ENCODE results near the gene DNAJB14. TPM values are rescaled to one million over a fixed set of nuclear protein-coding genes. Genes with fewer than 3 reads are reported as not detected.
A peak's percentile ranks its signal among the peaks of the same experiment; 100 is the strongest.

The DNAJB14 gene
- total and polyA plus RNA-seq, 2 of the 13 experiments (the other 11 are each of a cell fraction or from before 2014, with no cell fraction given), result 9.1 to 38.1 TPM

DNA sequence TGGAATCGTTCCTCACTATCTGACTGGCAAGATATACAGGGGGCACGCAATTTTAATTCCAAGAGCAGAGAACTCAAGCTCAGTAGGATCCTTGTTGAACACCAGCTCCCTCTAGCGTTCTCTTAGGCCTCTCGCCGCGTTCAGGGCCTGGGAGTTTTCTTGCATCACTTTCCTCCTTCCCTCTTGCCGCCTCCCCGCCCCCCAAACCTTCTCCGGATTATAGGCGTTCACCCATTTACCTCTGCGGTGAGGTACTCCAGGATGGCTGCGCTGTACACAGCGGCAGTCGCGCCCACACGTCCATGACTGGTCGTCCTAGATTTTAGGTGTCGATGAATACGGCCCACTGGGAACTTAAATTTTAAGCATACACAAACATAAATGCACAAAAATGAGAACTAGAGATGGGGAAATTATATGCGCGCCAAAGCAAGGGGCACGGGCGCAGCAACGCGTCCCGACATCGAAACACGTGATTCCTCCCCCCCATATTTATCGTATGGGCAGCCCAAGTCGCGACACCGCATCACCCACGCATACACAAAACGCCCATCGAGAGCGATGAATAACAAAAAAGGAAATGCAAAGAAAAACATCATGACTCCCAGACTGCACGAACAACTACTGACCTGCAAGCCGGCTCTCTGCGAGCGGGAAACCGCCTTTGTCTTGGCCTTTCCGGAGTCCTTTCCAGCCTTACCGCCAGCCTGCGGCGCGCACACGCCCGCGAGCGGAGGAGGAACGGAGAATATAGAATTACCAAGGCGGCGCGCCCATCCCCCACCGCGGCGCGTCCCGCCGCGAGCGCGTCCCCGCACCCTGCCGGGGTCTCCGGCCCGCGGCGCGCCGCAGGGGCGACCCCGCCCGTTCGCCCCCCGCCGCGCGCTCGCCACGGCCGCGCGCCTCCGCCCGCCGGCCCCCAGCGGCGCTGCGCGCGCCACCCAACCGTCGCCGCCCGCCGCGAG is 2.9 kb upstream of the DNAJB14 start (continued):
- TF ChIP-seq, protein P1, sequence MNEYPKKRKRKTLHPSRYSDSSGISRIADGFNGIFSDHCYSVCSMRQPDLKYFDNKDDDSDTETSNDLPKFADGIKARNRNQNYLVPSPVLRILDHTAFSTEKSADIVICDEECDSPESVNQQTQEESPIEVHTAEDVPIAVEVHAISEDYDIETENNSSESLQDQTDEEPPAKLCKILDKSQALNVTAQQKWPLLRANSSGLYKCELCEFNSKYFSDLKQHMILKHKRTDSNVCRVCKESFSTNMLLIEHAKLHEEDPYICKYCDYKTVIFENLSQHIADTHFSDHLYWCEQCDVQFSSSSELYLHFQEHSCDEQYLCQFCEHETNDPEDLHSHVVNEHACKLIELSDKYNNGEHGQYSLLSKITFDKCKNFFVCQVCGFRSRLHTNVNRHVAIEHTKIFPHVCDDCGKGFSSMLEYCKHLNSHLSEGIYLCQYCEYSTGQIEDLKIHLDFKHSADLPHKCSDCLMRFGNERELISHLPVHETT (CRISPR knock-in tag; conservative IDR thresholded peaks at IDR 0.05), result no peak
- no peak for TF ChIP-seq TGIF2 (CRISPR knock-in tag; IDR thresholded peaks at IDR 0.05)
- TF ChIP-seq, protein P2, sequence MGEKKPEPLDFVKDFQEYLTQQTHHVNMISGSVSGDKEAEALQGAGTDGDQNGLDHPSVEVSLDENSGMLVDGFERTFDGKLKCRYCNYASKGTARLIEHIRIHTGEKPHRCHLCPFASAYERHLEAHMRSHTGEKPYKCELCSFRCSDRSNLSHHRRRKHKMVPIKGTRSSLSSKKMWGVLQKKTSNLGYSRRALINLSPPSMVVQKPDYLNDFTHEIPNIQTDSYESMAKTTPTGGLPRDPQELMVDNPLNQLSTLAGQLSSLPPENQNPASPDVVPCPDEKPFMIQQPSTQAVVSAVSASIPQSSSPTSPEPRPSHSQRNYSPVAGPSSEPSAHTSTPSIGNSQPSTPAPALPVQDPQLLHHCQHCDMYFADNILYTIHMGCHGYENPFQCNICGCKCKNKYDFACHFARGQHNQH (CRISPR knock-in tag; IDR thresholded peaks at IDR 0.05), result 0 out of 2 replicates have a peak, but pooled peaks have one; percentile 57
- no peak for TF ChIP-seq RARG (CRISPR knock-in tag; IDR thresholded peaks at IDR 0.05; ENCODE audit: low read depth)
- no peak for TF ChIP-seq ZBTB3 (CRISPR knock-in tag; IDR thresholded peaks at IDR 0.05; ENCODE audit: borderline replicate concordance, low read depth)
- TF ChIP-seq ZNF550 (CRISPR knock-in tag; IDR thresholded peaks at IDR 0.05; ENCODE audit: borderline replicate concordance), result no peak
- no peak for TF ChIP-seq MXD4 (CRISPR knock-in tag; IDR thresholded peaks at IDR 0.05)
- TF ChIP-seq NCOA1 (CRISPR knock-in tag; IDR thresholded peaks at IDR 0.05), result no peak
- 0 out of 2 replicates have a peak, but pooled peaks have one; percentile 27 for TF ChIP-seq ZNF713 (CRISPR knock-in tag; IDR thresholded peaks at IDR 0.05)
- TF ChIP-seq, protein P3, sequence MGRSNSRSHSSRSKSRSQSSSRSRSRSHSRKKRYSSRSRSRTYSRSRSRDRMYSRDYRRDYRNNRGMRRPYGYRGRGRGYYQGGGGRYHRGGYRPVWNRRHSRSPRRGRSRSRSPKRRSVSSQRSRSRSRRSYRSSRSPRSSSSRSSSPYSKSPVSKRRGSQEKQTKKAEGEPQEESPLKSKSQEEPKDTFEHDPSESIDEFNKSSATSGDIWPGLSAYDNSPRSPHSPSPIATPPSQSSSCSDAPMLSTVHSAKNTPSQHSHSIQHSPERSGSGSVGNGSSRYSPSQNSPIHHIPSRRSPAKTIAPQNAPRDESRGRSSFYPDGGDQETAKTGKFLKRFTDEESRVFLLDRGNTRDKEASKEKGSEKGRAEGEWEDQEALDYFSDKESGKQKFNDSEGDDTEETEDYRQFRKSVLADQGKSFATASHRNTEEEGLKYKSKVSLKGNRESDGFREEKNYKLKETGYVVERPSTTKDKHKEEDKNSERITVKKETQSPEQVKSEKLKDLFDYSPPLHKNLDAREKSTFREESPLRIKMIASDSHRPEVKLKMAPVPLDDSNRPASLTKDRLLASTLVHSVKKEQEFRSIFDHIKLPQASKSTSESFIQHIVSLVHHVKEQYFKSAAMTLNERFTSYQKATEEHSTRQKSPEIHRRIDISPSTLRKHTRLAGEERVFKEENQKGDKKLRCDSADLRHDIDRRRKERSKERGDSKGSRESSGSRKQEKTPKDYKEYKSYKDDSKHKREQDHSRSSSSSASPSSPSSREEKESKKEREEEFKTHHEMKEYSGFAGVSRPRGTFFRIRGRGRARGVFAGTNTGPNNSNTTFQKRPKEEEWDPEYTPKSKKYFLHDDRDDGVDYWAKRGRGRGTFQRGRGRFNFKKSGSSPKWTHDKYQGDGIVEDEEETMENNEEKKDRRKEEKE (IDR thresholded peaks at IDR 0.05), result no peak
- TF ChIP-seq SP5 (CRISPR knock-in tag; IDR thresholded peaks at IDR 0.05; ENCODE audit: borderline replicate concordance, low read depth), result peak; percentile 63; the same call in 1 of the 2 replicates
- TF ChIP-seq SOX13 (IDR thresholded peaks at IDR 0.05), result no peak
- TF ChIP-seq SOX13 (CRISPR knock-in tag; conservative IDR thresholded peaks at IDR 0.05 in 1 of 2, IDR thresholded peaks at IDR 0.05 in 1 of 2), result 0 out of 4 replicates have a peak, but pooled peaks of 1 of the 2 experiments have one; percentile 15
- TF ChIP-seq POLR2AphosphoS2 (IDR thresholded peaks at IDR 0.05; ENCODE audit: low read depth, low read length), result no peak
- TF ChIP-seq, protein P4, sequence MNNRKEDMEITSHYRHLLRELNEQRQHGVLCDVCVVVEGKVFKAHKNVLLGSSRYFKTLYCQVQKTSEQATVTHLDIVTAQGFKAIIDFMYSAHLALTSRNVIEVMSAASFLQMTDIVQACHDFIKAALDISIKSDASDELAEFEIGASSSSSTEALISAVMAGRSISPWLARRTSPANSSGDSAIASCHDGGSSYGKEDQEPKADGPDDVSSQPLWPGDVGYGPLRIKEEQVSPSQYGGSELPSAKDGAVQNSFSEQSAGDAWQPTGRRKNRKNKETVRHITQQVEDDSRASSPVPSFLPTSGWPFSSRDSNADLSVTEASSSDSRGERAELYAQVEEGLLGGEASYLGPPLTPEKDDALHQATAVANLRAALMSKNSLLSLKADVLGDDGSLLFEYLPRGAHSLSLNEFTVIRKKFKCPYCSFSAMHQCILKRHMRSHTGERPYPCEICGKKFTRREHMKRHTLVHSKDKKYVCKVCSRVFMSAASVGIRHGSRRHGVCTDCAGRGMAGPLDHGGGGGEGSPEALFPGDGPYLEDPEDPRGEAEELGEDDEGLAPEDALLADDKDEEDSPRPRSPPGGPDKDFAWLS (CRISPR knock-in tag; IDR thresholded peaks at IDR 0.05; ENCODE audit: borderline replicate concordance), result no peak
- TF ChIP-seq PHF20 (CRISPR knock-in tag; IDR thresholded peaks at IDR 0.05), result 0 out of 2 replicates have a peak, but pooled peaks have one; percentile 31
- no peak; the same call in 1 of the 2 replicates for TF ChIP-seq ZNF329 (CRISPR knock-in tag; IDR thresholded peaks at IDR 0.05; ENCODE audit: low read depth)

Data from HepG2 (cell line).